Measurements from ENCODE around the gene DDX4. TPM values are rescaled to one million over a fixed set of nuclear protein-coding genes. Genes with fewer than 3 reads are reported as not detected.

DDX4 gene
- total RNA-seq, 4 donors from 2014 or later = not detected

GRCh38 chr5:55847837-55848236 lies 110.0 kb downstream of the DDX4 start:
- no peak for DNase-seq (ENCODE audit: low spot score)
- ATAC-seq (ENCODE audit: low FRiP score) = no peak
- no peak for TF ChIP-seq CTCF (IDR thresholded peaks at IDR 0.05)

GRCh38 chr5:55848783-55849182 lies 110.9 kb downstream of the DDX4 start:
- no peak for DNase-seq (ENCODE audit: low spot score)
- TF ChIP-seq CTCF (IDR thresholded peaks at IDR 0.05) = no peak

GRCh38 chr5:55850839-55851674 lies 113.2 kb downstream of the DDX4 start, which contains the start of gene IL31RA:
IL31RA (plus strand) TSS chr5:55851357; CDS start chr5:55851571, 214 bp downstream.
- ATAC-seq (ENCODE audit: low FRiP score) = no peak
- DNase-seq (ENCODE audit: low spot score) = no peak
- no peak for TF ChIP-seq CTCF (IDR thresholded peaks at IDR 0.05)

More at GRCh38 chr5:55848783-55849182, 110.9 kb downstream of the DDX4 start:
- no peak for ATAC-seq (ENCODE audit: low FRiP score)

- no peak for TF ChIP-seq CTCF (IDR thresholded peaks at IDR 0.05)
- no peak for DNase-seq (ENCODE audit: low spot score)
- ATAC-seq (ENCODE audit: low FRiP score) = no peak
Observed at GRCh38 chr5:55851675-55851979, 113.8 kb downstream of the DDX4 start.

GRCh38 chr5:55852503-55852902 lies 114.6 kb downstream of the DDX4 start:
- no peak for TF ChIP-seq CTCF (IDR thresholded peaks at IDR 0.05)
- ATAC-seq (ENCODE audit: low FRiP score) (no peak), DNase-seq (ENCODE audit: low spot score) (no peak)

GRCh38 chr5:55853041-55853670 lies 115.3 kb downstream of the DDX4 start:
- TF ChIP-seq CTCF (IDR thresholded peaks at IDR 0.05) = no peak
- DNase-seq (ENCODE audit: low spot score) (no peak), ATAC-seq (ENCODE audit: low FRiP score) (no peak)

- ATAC-seq (ENCODE audit: low FRiP score) = no peak
- no peak for DNase-seq (ENCODE audit: low spot score)
- TF ChIP-seq CTCF (IDR thresholded peaks at IDR 0.05) = no peak
Observed at GRCh38 chr5:55853818-55854217, 116.0 kb downstream of the DDX4 start.
